CD4-positive, alpha-beta T cell (primary cell): ENCODE results near the gene APOBEC3F. TPM values are rescaled to one million over a fixed set of nuclear protein-coding genes. Genes with fewer than 3 reads are reported as not detected.
A peak's percentile ranks its signal among the peaks of the same experiment; 100 is the strongest.
"Not testable (repeated sequence)": the region's sequence is repeated elsewhere in the genome, so short reads cannot be mapped to it uniquely, and the experiment has no call there.

ENCODE experiments used
- ATAC-seq: fragments of 200-7000 bp; cut with Tn5 transposase; one replicate; pipeline ENCODE4 v1.10.0; 2022; ENCODE audit warnings: mild to moderate bottlenecking; ENCODE audit not compliant: poor library complexity
- CTCF ChIA-PET: fragments of 350-600 bp; sonication (Branson Sonifier 250); formaldehyde crosslinking; loops from one replicate; lab custom pipeline; 2021; ENCODE audit warnings: antibody characterized with exemption, inconsistent platforms; lab: Charles Lee
- POLR2A ChIA-PET: fragments of 350-600 bp; sonication (Branson Sonifier 250); formaldehyde crosslinking; loops from one replicate; lab custom pipeline; 2021; ENCODE audit warnings: antibody characterized with exemption, inconsistent platforms; lab: Charles Lee
- DNase-seq, 14 experiments: peaks; one replicate each; pipeline ENCODE4 v3.0.0-alpha.2; 2013 to 2020; ENCODE audit warnings: mixed read lengths in 2 of 14
- H3K27ac ChIP-seq, 2 donors: one replicate each; pipeline versions ENCODE4 v1.5.1 to v1.7.0; 2013; ENCODE audit warnings: low read length in 2 of 2, low read depth in 1 of 2, mild to moderate bottlenecking in 1 of 2
- H3K27me3 ChIP-seq, 2 experiments: 1 replicate in 1 of 2; 2 replicates in 1 of 2; pipeline versions ENCODE4 v1.6.1 to v1.7.0; 2013; ENCODE audit warnings: low read length in 2 of 2, control low read depth in 1 of 2, mild to moderate bottlenecking in 1 of 2, moderate library complexity in 1 of 2; ENCODE audit not compliant: insufficient read depth in 2 of 2, control insufficient read depth in 1 of 2
- H3K36me3 ChIP-seq: one replicate; pipeline ENCODE4 v1.6.1; 2013; ENCODE audit warnings: low read length, control low read depth; ENCODE audit not compliant: insufficient read depth
- H3K4me1 ChIP-seq: one replicate; pipeline ENCODE4 v1.6.1; 2013; ENCODE audit warnings: low read length, control low read depth; ENCODE audit not compliant: insufficient read depth
- H3K4me3 ChIP-seq: one replicate; pipeline ENCODE4 v1.5.1; 2013; ENCODE audit warnings: mild to moderate bottlenecking, low read length, moderate library complexity
- H3K9me3 ChIP-seq, 2 experiments: 1 replicate in 1 of 2; 2 replicates in 1 of 2; pipeline versions ENCODE4 v1.6.1 to v1.7.0; 2013; ENCODE audit warnings: low read length in 2 of 2, mild to moderate bottlenecking in 2 of 2, control low read depth in 1 of 2, moderate library complexity in 1 of 2; ENCODE audit not compliant: control insufficient read depth in 1 of 2, insufficient read depth in 1 of 2
- H3K27ac Mint-ChIP-seq: one replicate; pipeline ENCODE4 v1.8.0; 2020; ENCODE audit warnings: mixed read lengths
- H3K27me3 Mint-ChIP-seq: one replicate; pipeline ENCODE4 v1.8.0; 2021; ENCODE audit warnings: mixed read lengths
- H3K36me3 Mint-ChIP-seq: one replicate; pipeline ENCODE4 v1.8.0; 2021; ENCODE audit warnings: low read depth, mixed read lengths
- H3K4me1 Mint-ChIP-seq: one replicate; pipeline ENCODE4 v1.8.0; 2021; ENCODE audit warnings: low read depth, mixed read lengths
- H3K4me3 Mint-ChIP-seq: one replicate; pipeline ENCODE4 v1.8.0; 2020; ENCODE audit warnings: mild to moderate bottlenecking, mixed read lengths
- H3K9me3 Mint-ChIP-seq: one replicate; pipeline ENCODE4 v1.8.0; 2020; ENCODE audit warnings: mixed read lengths
- intact Hi-C, 2 experiments: fragments of 100-400 bp; cut with DNase I in 1 of 2; cut with micrococcal nuclease in 1 of 2; formaldehyde crosslinking; loops; one replicate each; pipeline versions ENCODE4 v1.15.1 to v1.9.0; 2023 to 2025; cut with DNase I, micrococcal nuclease
- total RNA-seq, 174 experiments: library from RNA in 2 of 174; stranded (reverse) in 2 of 174; gene quantifications; one replicate each; pipeline ENCODE4 v1.2.3 and lab custom pipeline; 2021 to 2026
- TF ChIP-seq, protein P1 (sequence below): fragments of 200-600 bp; IDR thresholded peaks from one replicate; pipeline ENCODE4 v1.8.0; 2022; ENCODE audit warnings: antibody characterized with exemption, mild to moderate bottlenecking

Gene APOBEC3F
- total RNA-seq, 2 experiments from 2014 or later, result 4.3 to 6.5 TPM

DNA sequence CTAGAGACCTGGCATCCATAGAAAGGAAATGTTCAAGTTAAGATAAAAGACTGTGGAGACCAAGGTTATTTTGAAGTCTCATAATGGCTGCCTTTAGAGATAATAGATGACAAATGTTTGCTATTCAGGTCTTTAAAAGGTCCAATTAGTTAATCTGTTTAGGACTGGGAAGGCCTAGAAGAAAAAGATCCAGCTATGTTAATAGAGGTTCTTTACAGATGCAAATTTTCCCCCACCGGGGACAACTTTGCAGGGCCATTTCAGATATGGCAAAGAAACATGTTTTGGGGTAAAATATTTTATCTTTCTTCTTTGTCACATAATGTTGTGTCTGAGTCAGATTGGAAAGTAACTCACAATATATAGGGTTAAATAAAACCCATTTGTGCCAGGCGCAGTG is 33.3 kb downstream of the APOBEC3F start:
- Histone ChIP-seq H3K4me3 (no peak overlapping the region), H3K27me3 (no peaks in the 10 kb centered on the region), H3K9me3 (no peaks in the 10 kb centered on the region), H3K27ac (no peak overlapping the region), H3K4me1 (peaks cover 26% of the 10 kb centered on the region), H3K36me3 (no peaks in the 10 kb centered on the region)
- intact Hi-C loops, result no loop called here
- ChIA-PET POLR2A (no interaction called here), CTCF (no interaction called here)
- Mint-ChIP-seq H3K27me3 (no peaks in the 10 kb centered on the region), H3K27ac (peak overlapping the region; percentile 78), H3K36me3 (peaks cover 10% of the 10 kb centered on the region), H3K9me3 (no peaks in the 10 kb centered on the region), H3K4me1 (peaks cover 27% of the 10 kb centered on the region), H3K4me3 (peak overlapping the region; percentile 65)
- no peak for DNase-seq
- ATAC-seq, result no peak
- TF ChIP-seq, protein P1, sequence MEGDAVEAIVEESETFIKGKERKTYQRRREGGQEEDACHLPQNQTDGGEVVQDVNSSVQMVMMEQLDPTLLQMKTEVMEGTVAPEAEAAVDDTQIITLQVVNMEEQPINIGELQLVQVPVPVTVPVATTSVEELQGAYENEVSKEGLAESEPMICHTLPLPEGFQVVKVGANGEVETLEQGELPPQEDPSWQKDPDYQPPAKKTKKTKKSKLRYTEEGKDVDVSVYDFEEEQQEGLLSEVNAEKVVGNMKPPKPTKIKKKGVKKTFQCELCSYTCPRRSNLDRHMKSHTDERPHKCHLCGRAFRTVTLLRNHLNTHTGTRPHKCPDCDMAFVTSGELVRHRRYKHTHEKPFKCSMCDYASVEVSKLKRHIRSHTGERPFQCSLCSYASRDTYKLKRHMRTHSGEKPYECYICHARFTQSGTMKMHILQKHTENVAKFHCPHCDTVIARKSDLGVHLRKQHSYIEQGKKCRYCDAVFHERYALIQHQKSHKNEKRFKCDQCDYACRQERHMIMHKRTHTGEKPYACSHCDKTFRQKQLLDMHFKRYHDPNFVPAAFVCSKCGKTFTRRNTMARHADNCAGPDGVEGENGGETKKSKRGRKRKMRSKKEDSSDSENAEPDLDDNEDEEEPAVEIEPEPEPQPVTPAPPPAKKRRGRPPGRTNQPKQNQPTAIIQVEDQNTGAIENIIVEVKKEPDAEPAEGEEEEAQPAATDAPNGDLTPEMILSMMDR, result no peak

- DNase-seq, CTCF ChIA-PET, H3K27me3 ChIP-seq, H3K27me3 Mint-ChIP-seq, H3K27ac ChIP-seq, H3K9me3 Mint-ChIP-seq, H3K9me3 ChIP-seq, ATAC-seq: not testable (repeated sequence)
- intact Hi-C loops, result loop anchor here in 1 of 2 experiments (5.0 kb wide), 2 partner anchors 41 to 59 kb away; no protein-coding TSS in a partner anchor
- Mint-ChIP-seq H3K4me3 (peak overlapping the region; percentile 89), H3K36me3 (peaks cover 28% of the 10 kb centered on the region), H3K4me1 (peaks cover 32% of the 10 kb centered on the region), H3K27ac (peak overlapping the region; percentile 89)
- H3K4me3 ChIP-seq, result peak overlapping the region; percentile 80
- peaks cover 15% of the 10 kb centered on the region for H3K36me3 ChIP-seq
- POLR2A ChIA-PET, result interaction anchor here (2.5 kb wide), 1 partner anchor 13 kb away, joined by 19 read pairs; no protein-coding TSS in a partner anchor
- peaks cover 50% of the 10 kb centered on the region for H3K4me1 ChIP-seq
Observed at GRCh38 chr22:39076155-39077025, 35.7 kb downstream of the APOBEC3F start.

DNA sequence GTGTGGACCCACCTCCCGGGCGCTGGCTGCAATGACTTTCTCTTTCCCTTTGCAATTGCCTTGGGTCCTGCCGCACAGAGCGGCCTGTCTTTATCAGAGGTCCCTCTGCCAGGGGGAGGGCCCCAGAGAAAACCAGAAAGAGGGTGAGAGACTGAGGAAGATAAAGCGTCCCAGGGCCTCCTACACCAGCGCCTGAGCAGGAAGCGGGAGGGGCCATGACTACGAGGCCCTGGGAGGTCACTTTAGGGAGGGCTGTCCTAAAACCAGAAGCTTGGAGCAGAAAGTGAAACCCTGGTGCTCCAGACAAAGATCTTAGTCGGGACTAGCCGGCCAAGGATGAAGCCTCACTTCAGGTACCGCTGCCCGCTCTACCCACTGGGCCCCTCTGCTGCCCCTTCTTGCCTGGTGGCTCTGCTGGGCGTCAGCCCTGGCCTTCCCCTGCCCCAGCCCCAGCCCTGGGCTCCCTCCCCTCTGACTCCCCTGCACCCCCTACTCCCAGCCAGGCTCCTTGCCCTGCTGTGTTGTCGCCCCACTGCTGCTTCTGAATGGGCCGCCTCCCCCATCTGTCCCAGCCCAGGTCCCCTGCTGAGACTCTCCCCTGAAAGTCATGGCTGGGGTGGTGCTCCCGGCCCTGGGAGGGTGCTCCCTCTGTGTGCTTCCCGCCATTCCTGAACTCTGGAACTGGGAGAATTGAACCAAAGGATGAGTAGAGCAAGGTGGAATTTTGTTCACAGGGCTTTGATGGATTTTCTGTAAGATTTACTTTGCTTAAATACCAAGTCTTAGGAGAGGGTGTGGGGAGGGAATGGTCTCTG is 36.6 kb downstream of the APOBEC3F start, which contains the start of gene APOBEC3G:
Gene APOBEC3G (plus strand): TSS at position 250 of the 815 bp plus-strand sequence. CDS start 87 bp downstream, at position 337.
- H3K4me3 ChIP-seq, result peak within 1 kb of the TSS; percentile 80
- not testable (repeated sequence) for H3K27me3 Mint-ChIP-seq, H3K27me3 ChIP-seq, H3K9me3 ChIP-seq, H3K9me3 Mint-ChIP-seq
- intact Hi-C loops, result loop anchor here in 1 of 2 experiments (5.0 kb wide), 2 partner anchors 40 to 60 kb away; no protein-coding TSS in a partner anchor
- POLR2A ChIA-PET, result interaction anchor here (0.6 to 2.5 kb wide), 2 partner anchors 12 to 17 kb away, joined by 4 to 19 read pairs; no protein-coding TSS in a partner anchor
- H3K27ac ChIP-seq, result peak within 1 kb of the TSS; percentile 83 to 85
- Mint-ChIP-seq H3K4me1 (peaks cover 36% of the 10 kb centered on the region), H3K4me3 (peak within 1 kb of the TSS; percentile 89), H3K36me3 (peaks cover 36% of the 10 kb centered on the region), H3K27ac (peak within 1 kb of the TSS; percentile 89)
- ATAC-seq (peak; percentile 89), DNase-seq (peak in 13 of 14 experiments; percentile 15 to 82 (median 43))
- CTCF ChIA-PET, result interaction anchor here (0.5 kb wide), 1 partner anchor 87 kb away, joined by 4 read pairs; no protein-coding TSS in a partner anchor
- peaks cover 59% of the 10 kb centered on the region for H3K4me1 ChIP-seq
- H3K36me3 ChIP-seq, result peaks cover 23% of the 10 kb centered on the region

- ATAC-seq, CTCF ChIA-PET: not testable (repeated sequence)
- H3K4me1 ChIP-seq, result peaks cover 65% of the 10 kb centered on the region
Observed at GRCh38 chr22:39077912-39078311, 37.2 kb downstream of the APOBEC3F start.

More at GRCh38 chr22:39077912-39078311, 37.2 kb downstream of the APOBEC3F start:
- H3K9me3 ChIP-seq, H3K9me3 Mint-ChIP-seq, DNase-seq, H3K27me3 Mint-ChIP-seq, H3K27me3 ChIP-seq: not testable (repeated sequence)
- Histone ChIP-seq H3K36me3 (peaks cover 29% of the 10 kb centered on the region), H3K4me3 (peak overlapping the region; percentile 80), H3K27ac (peak overlapping the region; percentile 83 to 85)
- H3K4me3 Mint-ChIP-seq, result peak overlapping the region; percentile 89
- intact Hi-C loops, result loop anchor here in 1 of 2 experiments (5.0 kb wide), 2 partner anchors 39 to 61 kb away; no protein-coding TSS in a partner anchor
- peaks cover 43% of the 10 kb centered on the region for H3K36me3 Mint-ChIP-seq
- H3K27ac Mint-ChIP-seq, result peak overlapping the region; percentile 89
- POLR2A ChIA-PET, result interaction anchor here (2.5 kb wide), 1 partner anchor 12 kb away, joined by 19 read pairs; no protein-coding TSS in a partner anchor
- H3K4me1 Mint-ChIP-seq, result peaks cover 36% of the 10 kb centered on the region
